HG02870 (cell line): ENCODE results near the gene MTUS2.
"Not testable (repeated sequence)": the region's sequence is repeated elsewhere in the genome, so short reads cannot be mapped to it uniquely, and the experiment has no call there.

Source experiments
- ATAC-seq: cut with Tn5 transposase; IDR thresholded peaks from one replicate; pipeline ENCODE4 v1.9.1; 2021; ENCODE audit warnings: mild to moderate bottlenecking, moderate library complexity; ENCODE audit not compliant: unreplicated experiment

MTUS2 gene

GRCh38 chr13:29210676-29211075 is 390.5 kb downstream of the MTUS2 start:
- no peak for ATAC-seq

- not testable (repeated sequence) for ATAC-seq
Observed at GRCh38 chr13:29211162-29211561, 391.0 kb downstream of the MTUS2 start.

GRCh38 chr13:29222458-29222857 is 402.3 kb downstream of the MTUS2 start:
- ATAC-seq: no peak

GRCh38 chr13:29224206-29224605 is 404.1 kb downstream of the MTUS2 start:
- no peak for ATAC-seq

GRCh38 chr13:29227576-29227975 is 407.4 kb downstream of the MTUS2 start:
- ATAC-seq: no peak

GRCh38 chr13:29230299-29230845 is 410.2 kb downstream of the MTUS2 start:
- ATAC-seq: no peak

GRCh38 chr13:29239653-29240525 is 419.8 kb downstream of the MTUS2 start:
- ATAC-seq: no peak

GRCh38 chr13:29254626-29255370 is 434.7 kb downstream of the MTUS2 start:
- ATAC-seq: no peak

GRCh38 chr13:29255567-29255966 is 435.4 kb downstream of the MTUS2 start:
- ATAC-seq: no peak

- ATAC-seq: no peak
Observed at GRCh38 chr13:29260684-29261083, 440.5 kb downstream of the MTUS2 start.

GRCh38 chr13:29266261-29266660 is 446.1 kb downstream of the MTUS2 start:
- ATAC-seq: no peak

GRCh38 chr13:29266756-29267733 is 446.9 kb downstream of the MTUS2 start:
- no peak for ATAC-seq

- ATAC-seq: no peak
Observed at GRCh38 chr13:29270271-29270985, 450.3 kb downstream of the MTUS2 start.

- ATAC-seq: no peak
Observed at GRCh38 chr13:29271606-29272005, 451.5 kb downstream of the MTUS2 start.

GRCh38 chr13:29279356-29280254 is 459.5 kb downstream of the MTUS2 start:
- no peak for ATAC-seq

- no peak for ATAC-seq
Observed at GRCh38 chr13:29281932-29282495, 461.9 kb downstream of the MTUS2 start.

GRCh38 chr13:29284726-29285125 is 464.6 kb downstream of the MTUS2 start:
- no peak for ATAC-seq

GRCh38 chr13:29287237-29287636 is 467.1 kb downstream of the MTUS2 start:
- ATAC-seq: no peak

- no peak for ATAC-seq
Observed at GRCh38 chr13:29292045-29292444, 471.9 kb downstream of the MTUS2 start.
